A549 (cell line): ENCODE measurements around the gene UNC5C. TPM values are rescaled to one million over a fixed set of nuclear protein-coding genes. Genes with fewer than 3 reads are reported as not detected.

Experiments
- ATAC-seq, 2 experiments: fragments of 200-7000 bp in 1 of 2; fragments of >200 bp in 1 of 2; cut with Nextera tagmentation in 1 of 2; cut with Tn5 transposase in 1 of 2; 3 replicates each; pipeline versions ENCODE4 v1.8.0 to v1.9.1; 2018 to 2020; ENCODE audit warnings: mild to moderate bottlenecking in 1 of 2, moderate library complexity in 1 of 2
- CTCF ChIA-PET: fragments of 300-600 bp; sonication (Branson Sonifier 250); formaldehyde crosslinking; extraction: SDS; loops from one replicate; lab custom pipeline; 2021; ENCODE audit warnings: antibody characterized with exemption, inconsistent platforms; lab: Yijun Ruan, JAX
- POLR2A ChIA-PET: fragments of 350-600 bp; formaldehyde crosslinking; extraction: SDS; loops from one replicate; lab custom pipeline; 2021; ENCODE audit warnings: antibody characterized with exemption, inconsistent platforms; lab: Yijun Ruan, JAX
- DNase-seq, 2 experiments: peaks; one replicate each; pipeline versions ENCODE4 v3.0.0 to v3.0.0-alpha.2; 2011 to 2016; ENCODE audit warnings: low read depth in 1 of 2, low spot score in 1 of 2
- FAIRE-seq: peaks from 2 replicates; lab custom pipeline; 2011; peaks lifted over from hg19 to GRCh38; lab: Jason Lieb, UNC
- H3K27ac ChIP-seq, 2 experiments: fragments of >200 bp; sonication (Bioruptor Twin); formaldehyde crosslinking; 3 replicates each; pipeline ENCODE4 v1.5.1; 2016 to 2017
- H3K4me1 ChIP-seq: fragments of >200 bp; sonication (Bioruptor Twin); formaldehyde crosslinking; 3 replicates; pipeline ENCODE4 v1.6.1; 2016
- H3K4me2 ChIP-seq: fragments of >200 bp; sonication (Bioruptor Twin); formaldehyde crosslinking; 3 replicates; pipeline ENCODE4 v1.6.1; 2016
- H3K4me3 ChIP-seq: fragments of >200 bp; sonication (Bioruptor Twin); formaldehyde crosslinking; 3 replicates; pipeline ENCODE4 v1.5.1; 2016
- H3K9me3 ChIP-seq: fragments of >200 bp; sonication (Bioruptor Twin); formaldehyde crosslinking; 3 replicates; pipeline ENCODE4 v1.6.1; 2016
- BHLHE40 ChIP-seq: IDR thresholded peaks from 2 replicates; pipeline ENCODE4 v1.6.1; 2012; ENCODE audit warnings: low read depth, low read length, inconsistent platforms
- CBX2 ChIP-seq: fragments of 200-600 bp; sonication (generic); IDR thresholded peaks from 2 replicates; pipeline ENCODE4 v1.6.1; 2016; ENCODE audit warnings: low read depth, mild to moderate bottlenecking, borderline replicate concordance
- CBX8 ChIP-seq: fragments of 200-600 bp; sonication (generic); IDR thresholded peaks from 2 replicates; pipeline ENCODE4 v1.6.1; 2016
- CHD2 ChIP-seq: fragments of 150-350 bp; IDR thresholded peaks from 2 replicates; pipeline ENCODE4 v1.6.1; 2014; ENCODE audit warnings: low read length; ENCODE audit not compliant: partially characterized antibody
- CHD4 ChIP-seq: fragments of 200-600 bp; sonication (generic); IDR thresholded peaks from 2 replicates; pipeline ENCODE4 v1.6.1; 2016; ENCODE audit warnings: antibody characterized with exemption, mild to moderate bottlenecking, borderline replicate concordance
- EHF ChIP-seq: fragments of 250-450 bp; sonication (Bioruptor Pico); IDR thresholded peaks from 2 replicates; pipeline ENCODE4 v1.5.0; 2020; ENCODE audit warnings: mild to moderate bottlenecking
- HDAC2 ChIP-seq: fragments of 200-600 bp; sonication (generic); IDR thresholded peaks from 2 replicates; pipeline ENCODE4 v1.6.1; 2016
- HOXA7 ChIP-seq: fragments of 250-450 bp; sonication (Bioruptor Pico); IDR thresholded peaks from 2 replicates; pipeline ENCODE4 v1.5.0; 2020; ENCODE audit warnings: mild to moderate bottlenecking, moderate library complexity
- HOXB13 ChIP-seq: fragments of 250-450 bp; sonication (Bioruptor Pico); IDR thresholded peaks from 2 replicates; pipeline ENCODE4 v1.5.0; 2020; ENCODE audit warnings: low read depth, mild to moderate bottlenecking, moderate library complexity
- MAFK ChIP-seq: fragments of 450-650 bp; IDR thresholded peaks from 2 replicates; pipeline ENCODE4 v1.6.1; 2014; ENCODE audit not compliant: partially characterized antibody
- MAZ ChIP-seq: fragments of 150-350 bp; IDR thresholded peaks from 2 replicates; pipeline ENCODE4 v1.6.1; 2014; ENCODE audit warnings: antibody characterized with exemption, low read depth, low read length, borderline replicate concordance
- MYC ChIP-seq: IDR thresholded peaks from 2 replicates; pipeline ENCODE4 v1.6.1; 2012; ENCODE audit warnings: mild to moderate bottlenecking, inconsistent platforms, low read length, improper control_type of control experiment, borderline replicate concordance
- NFE2L2 ChIP-seq: fragments of 150-350 bp; conservative IDR thresholded peaks from 2 replicates; pipeline ENCODE4 v1.6.1; 2014; ENCODE audit warnings: low read length
- POLR2A ChIP-seq: IDR thresholded peaks from 2 replicates; pipeline ENCODE4 v1.6.1; 2012; ENCODE audit warnings: mild to moderate bottlenecking, low read length
- RFX5 ChIP-seq: fragments of 450-650 bp; IDR thresholded peaks from 2 replicates; pipeline ENCODE4 v1.7.1; 2014; ENCODE audit warnings: antibody characterized with exemption, mild to moderate bottlenecking, moderate library complexity
- RNF2 ChIP-seq: fragments of 200-600 bp; sonication (generic); IDR thresholded peaks from 2 replicates; pipeline ENCODE4 v1.6.1; 2016; ENCODE audit warnings: low read depth, mild to moderate bottlenecking, antibody characterized with exemption, moderate library complexity, borderline replicate concordance
- TP53 ChIP-seq: fragments of 250-450 bp; sonication (Bioruptor Pico); IDR thresholded peaks from 2 replicates; pipeline ENCODE4 v1.5.0; 2021; ENCODE audit warnings: mild to moderate bottlenecking, moderate library complexity
- ZFP36 ChIP-seq: fragments of 450-650 bp; IDR thresholded peaks from 2 replicates; pipeline ENCODE4 v1.6.1; 2014; ENCODE audit warnings: borderline replicate concordance; ENCODE audit not compliant: partially characterized antibody
- WGBS: methylation state at CpG from one replicate; pipeline ENCODE4 v1.1.6; 2017; ENCODE audit errors: missing lambda C conversion rate; 5-methylcytosine and 5-hydroxymethylcytosine counted together
- polyA plus RNA-seq, 4 experiments: library from polyadenylated mRNA; depleted of rRNA in 3 of 4; stranded (reverse); fragments of >200 nt; fragmentation: RNase III in 1 of 4; extraction: RNeasy Plus Mini Kit Qiagen cat#74134 plus additional on column Dnase treatment in 1 of 4; gene quantifications; 2 replicates in 3 of 4; 3 replicates in 1 of 4; pipeline ENCODE4 v1.2.3, GENCODE V29; 2011 to 2017
- TF ChIP-seq, protein P1 (sequence below): fragments of >200 bp; sonication (Bioruptor Twin); formaldehyde crosslinking; IDR thresholded peaks from 2 replicates; pipeline ENCODE4 v1.6.1; 2016
- TF ChIP-seq, protein P2 (sequence below): IDR thresholded peaks from 2 replicates; pipeline ENCODE4 v1.6.1; 2012; ENCODE audit warnings: low read depth, borderline replicate concordance
- TF ChIP-seq, protein P3 (sequence below): fragments of 250-450 bp; sonication (Bioruptor Pico); IDR thresholded peaks from 2 replicates; pipeline ENCODE4 v1.5.0; 2021; ENCODE audit warnings: mild to moderate bottlenecking, moderate library complexity, borderline replicate concordance

UNC5C gene
- polyA plus RNA-seq, 2 of the 4 experiments (the other 2 are of a cell fraction): 0.13 TPM; not detected in 1

DNA sequence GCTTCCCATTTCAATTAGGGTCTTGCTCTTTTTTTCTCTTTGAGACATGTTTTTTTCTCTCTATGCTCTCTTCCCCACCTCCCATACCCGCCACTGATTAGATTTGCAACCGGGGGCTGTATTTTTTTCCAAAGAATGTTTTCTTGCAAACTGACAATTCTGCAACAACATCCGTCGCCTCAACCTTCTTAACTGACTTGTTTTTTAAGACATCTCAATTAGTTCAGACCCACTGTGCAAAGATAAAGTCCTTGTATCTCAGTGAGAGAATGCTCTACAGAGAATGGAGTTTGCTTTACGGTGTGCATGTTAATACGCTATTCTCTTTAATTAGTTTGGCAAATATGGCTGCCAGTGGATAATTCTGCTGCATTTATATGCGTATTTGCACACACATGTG is 126.3 kb downstream of the UNC5C start:
- no peak overlapping the region for H3K27ac ChIP-seq
- H3K4me2 ChIP-seq: no peak overlapping the region
- 87% methylated on average over 7 of the region's 7 CpGs for WGBS
- H3K4me3 ChIP-seq: no peak overlapping the region
- ATAC-seq: no peak
- no peak for FAIRE-seq
- TF ChIP-seq POLR2A (no peak), MAFK (no peak), CBX8 (no peak), TP53 (CRISPR knock-in tag) (no peak), RFX5 (no peak), NFE2L2 (no peak), HOXB13 (CRISPR knock-in tag) (no peak), EHF (no peak), HDAC2 (no peak)
- TF ChIP-seq, protein P1, sequence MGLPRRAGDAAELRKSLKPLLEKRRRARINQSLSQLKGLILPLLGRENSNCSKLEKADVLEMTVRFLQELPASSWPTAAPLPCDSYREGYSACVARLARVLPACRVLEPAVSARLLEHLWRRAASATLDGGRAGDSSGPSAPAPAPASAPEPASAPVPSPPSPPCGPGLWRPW: no peak
- TF ChIP-seq, all 56 proteins: peak for 0
- ChIA-PET CTCF (no interaction called here), POLR2A (no interaction called here)
- Histone ChIP-seq H3K9me3 (no peaks in the 10 kb centered on the region), H3K4me1 (no peaks in the 10 kb centered on the region)
- DNase-seq: no peak

DNA sequence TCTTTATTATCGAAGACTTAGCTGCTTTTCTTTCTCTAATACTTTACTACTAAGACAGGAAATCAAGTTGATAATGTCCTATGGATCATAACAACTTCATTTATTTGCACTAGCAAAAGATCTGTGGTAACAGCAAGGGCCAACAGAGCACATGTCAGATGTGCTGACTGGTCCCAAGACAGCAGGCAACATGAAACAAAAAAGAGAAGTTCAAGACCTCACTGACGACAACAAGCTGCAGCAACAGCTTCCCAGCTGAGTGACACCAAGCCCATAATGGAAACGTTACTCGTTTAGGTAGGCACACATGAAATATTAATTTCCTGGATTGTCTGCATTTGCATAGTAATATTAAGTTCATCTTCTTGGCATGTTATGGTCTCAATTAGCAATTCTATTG is 126.9 kb downstream of the UNC5C start:
- no peak overlapping the region for H3K4me3 ChIP-seq
- ChIA-PET POLR2A (no interaction called here), CTCF (no interaction called here)
- no peaks in the 10 kb centered on the region for H3K4me1 ChIP-seq
- DNase-seq (no peak), ATAC-seq (no peak), FAIRE-seq (no peak)
- no peaks in the 10 kb centered on the region for H3K9me3 ChIP-seq
- no peak overlapping the region for H3K27ac ChIP-seq
- no peak overlapping the region for H3K4me2 ChIP-seq
- no peak for TF ChIP-seq HOXA7 (CRISPR knock-in tag)
- TF ChIP-seq CHD2: no peak
- TF ChIP-seq MYC: no peak
- no peak for TF ChIP-seq NFE2L2
- TF ChIP-seq, protein P2, sequence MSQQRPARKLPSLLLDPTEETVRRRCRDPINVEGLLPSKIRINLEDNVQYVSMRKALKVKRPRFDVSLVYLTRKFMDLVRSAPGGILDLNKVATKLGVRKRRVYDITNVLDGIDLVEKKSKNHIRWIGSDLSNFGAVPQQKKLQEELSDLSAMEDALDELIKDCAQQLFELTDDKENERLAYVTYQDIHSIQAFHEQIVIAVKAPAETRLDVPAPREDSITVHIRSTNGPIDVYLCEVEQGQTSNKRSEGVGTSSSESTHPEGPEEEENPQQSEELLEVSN: no peak
- no peak for TF ChIP-seq MAZ
- 75% methylated on average over 4 of the region's 4 CpGs for WGBS

DNA sequence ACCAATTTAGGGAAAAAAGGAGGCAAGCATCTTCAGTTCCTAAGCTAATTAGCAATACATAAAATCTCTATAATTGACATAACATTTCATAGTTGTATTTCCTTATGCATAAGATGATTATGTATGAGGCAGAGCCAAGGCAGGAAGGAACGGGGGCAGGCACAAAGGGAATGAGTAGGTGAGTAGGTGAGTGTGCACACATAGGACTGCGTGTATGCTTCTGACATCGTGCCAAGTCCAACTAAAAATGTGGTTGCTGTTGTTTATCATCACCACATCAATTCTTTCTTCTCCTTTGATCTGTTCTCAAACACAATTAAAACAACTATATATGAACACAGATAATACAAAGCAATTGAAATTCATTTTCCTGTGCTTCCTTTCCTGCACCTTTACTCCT is 131.2 kb downstream of the UNC5C start:
- Histone ChIP-seq H3K27ac (no peak overlapping the region), H3K4me2 (no peak overlapping the region), H3K9me3 (no peaks in the 10 kb centered on the region), H3K4me3 (no peak overlapping the region), H3K4me1 (peaks cover 20% of the 10 kb centered on the region; the same call in 2 of the 3 replicates)
- ChIA-PET POLR2A (no interaction called here), CTCF (no interaction called here)
- 80% methylated on average over 3 of the region's 3 CpGs for WGBS
- ATAC-seq (no peak), DNase-seq (no peak), FAIRE-seq (no peak)
- no peak for TF ChIP-seq EHF
- TF ChIP-seq, protein P1: no peak
- TF ChIP-seq ZFP36: no peak
- no peak for TF ChIP-seq CHD4
- TF ChIP-seq BHLHE40: no peak
- TF ChIP-seq CBX2: no peak
- no peak for TF ChIP-seq RNF2
- TF ChIP-seq, protein P3, sequence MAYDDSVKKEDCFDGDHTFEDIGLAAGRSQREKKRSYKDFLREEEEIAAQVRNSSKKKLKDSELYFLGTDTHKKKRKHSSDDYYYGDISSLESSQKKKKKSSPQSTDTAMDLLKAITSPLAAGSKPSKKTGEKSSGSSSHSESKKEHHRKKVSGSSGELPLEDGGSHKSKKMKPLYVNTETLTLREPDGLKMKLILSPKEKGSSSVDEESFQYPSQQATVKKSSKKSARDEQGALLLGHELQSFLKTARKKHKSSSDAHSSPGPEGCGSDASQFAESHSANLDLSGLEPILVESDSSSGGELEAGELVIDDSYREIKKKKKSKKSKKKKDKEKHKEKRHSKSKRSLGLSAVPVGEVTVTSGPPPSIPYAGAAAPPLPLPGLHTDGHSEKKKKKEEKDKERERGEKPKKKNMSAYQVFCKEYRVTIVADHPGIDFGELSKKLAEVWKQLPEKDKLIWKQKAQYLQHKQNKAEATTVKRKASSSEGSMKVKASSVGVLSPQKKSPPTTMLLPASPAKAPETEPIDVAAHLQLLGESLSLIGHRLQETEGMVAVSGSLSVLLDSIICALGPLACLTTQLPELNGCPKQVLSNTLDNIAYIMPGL (CRISPR knock-in tag): no peak
- no peak for TF ChIP-seq HOXB13 (CRISPR knock-in tag)
